Ectodermal cell (in vitro differentiated cells): ENCODE results near the gene PODNL1. TPM values are rescaled to one million over a fixed set of nuclear protein-coding genes. Genes with fewer than 3 reads are reported as not detected.

Experiments
- H3K27ac ChIP-seq: 2 replicates; pipeline ENCODE4 v1.7.0; 2013; ENCODE audit warnings: mild to moderate bottlenecking, low read depth, low read length; ENCODE audit not compliant: insufficient read depth, poor library complexity, severe bottlenecking
- H3K27me3 ChIP-seq: 2 replicates; pipeline ENCODE4 v1.7.0; 2013; ENCODE audit warnings: mild to moderate bottlenecking, low read length; ENCODE audit not compliant: insufficient read depth, control insufficient read depth, poor library complexity, severe bottlenecking
- H3K36me3 ChIP-seq: one replicate; pipeline ENCODE4 v1.7.0; 2013; ENCODE audit warnings: low read length; ENCODE audit not compliant: control insufficient read depth, insufficient read depth
- H3K4me1 ChIP-seq: one replicate; pipeline ENCODE4 v1.7.0; 2013; ENCODE audit warnings: low read length; ENCODE audit not compliant: control insufficient read depth, insufficient read depth
- H3K4me3 ChIP-seq: 2 replicates; pipeline ENCODE4 v1.7.0; 2013; ENCODE audit warnings: low read depth, low read length, control low read depth; ENCODE audit not compliant: insufficient read depth
- H3K9me3 ChIP-seq: 2 replicates; pipeline ENCODE4 v1.7.0; 2013; ENCODE audit warnings: mild to moderate bottlenecking, low read length, moderate library complexity; ENCODE audit not compliant: control insufficient read depth
- WGBS, 2 experiments: methylation state at CpG; one replicate each; pipeline ENCODE4 v1.1.7; 2013; ENCODE audit warnings: missing lambda C conversion rate in 2 of 2; 5-methylcytosine and 5-hydroxymethylcytosine counted together
- polyA plus RNA-seq, 4 experiments: library from polyadenylated mRNA; stranded (reverse); fragments of 50-300 nt; gene quantifications; one replicate each; pipeline ENCODE4 v1.2.3, GENCODE V29; 2013

PODNL1 gene
- polyA plus RNA-seq (2013, experiment 1 of 4): 8.7 TPM
- 7.2 TPM for polyA plus RNA-seq (2013, experiment 2 of 4)
- polyA plus RNA-seq (2013, experiment 3 of 4): 7.3 TPM
- polyA plus RNA-seq (2013, experiment 4 of 4): 6.3 TPM

DNA sequence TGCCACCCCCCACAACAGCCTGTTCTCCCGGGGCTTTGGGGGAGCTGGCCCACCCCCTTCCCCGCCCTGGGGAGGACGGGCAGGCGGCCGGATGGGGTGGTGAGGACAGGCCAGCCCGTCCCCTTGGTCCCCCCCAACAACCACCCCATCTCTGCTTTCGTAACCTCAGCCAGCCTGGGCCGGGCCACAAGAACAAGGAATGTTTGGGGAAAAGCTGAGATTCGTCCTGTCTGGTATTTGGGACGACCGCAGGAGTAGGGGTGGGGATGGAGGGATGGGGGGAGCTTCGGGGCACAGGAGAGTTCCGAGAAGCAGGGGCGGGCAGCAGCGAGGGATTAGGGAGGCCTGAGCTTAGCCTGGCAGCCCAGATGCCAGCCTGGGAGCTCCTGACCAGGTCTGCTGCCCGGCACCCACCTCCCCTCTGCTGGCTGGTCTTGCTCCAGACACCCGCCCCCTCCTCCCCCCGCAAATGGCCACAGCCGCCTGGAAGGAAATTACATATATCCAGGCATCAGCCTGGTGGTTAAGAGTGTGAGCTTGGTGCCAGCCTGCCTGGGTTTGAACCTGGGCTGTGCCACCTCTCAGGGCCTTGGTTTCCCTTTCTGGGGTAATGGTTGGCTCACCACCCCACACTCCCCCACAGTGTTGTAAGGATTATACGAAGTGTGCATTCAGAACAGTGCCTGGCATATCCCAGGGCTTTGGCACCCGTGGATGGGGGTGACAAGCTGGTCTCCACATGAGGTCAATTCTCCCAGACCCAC, at the start of gene PODNL1:
TSS of gene PODNL1 (minus strand) at position 117 of the 764 bp plus-strand sequence. CDS start 236 bp downstream, outside the sequence.
- H3K27me3 ChIP-seq: no peaks in the 10 kb centered on the region
- no peak within 1 kb of the TSS for H3K27ac ChIP-seq
- no peak within 1 kb of the TSS for H3K4me3 ChIP-seq
- 56 to 61% methylated on average over 16 to 21 of the region's 21 CpGs for WGBS, 2 experiments
- no peaks in the 10 kb centered on the region for H3K9me3 ChIP-seq
- H3K36me3 ChIP-seq: no peaks in the 10 kb centered on the region
- peaks cover 29% of the 10 kb centered on the region for H3K4me1 ChIP-seq

GRCh38 chr19:13987101-13987890, 49.1 kb upstream of the PODNL1 start:
- Histone ChIP-seq H3K36me3 (peaks cover 7% of the 10 kb centered on the region), H3K27ac (no peak overlapping the region), H3K4me3 (no peak overlapping the region), H3K27me3 (no peaks in the 10 kb centered on the region), H3K9me3 (no peaks in the 10 kb centered on the region), H3K4me1 (peaks cover 27% of the 10 kb centered on the region)
- WGBS, 2 experiments: 79 to 84% methylated on average over 17 of the region's 17 CpGs

GRCh38 chr19:13986348-13986904, 48.2 kb upstream of the PODNL1 start:
- 38 to 43% methylated on average over 19 of the region's 19 CpGs for WGBS, 2 experiments
- Histone ChIP-seq H3K36me3 (peaks cover 4% of the 10 kb centered on the region), H3K9me3 (no peaks in the 10 kb centered on the region), H3K4me3 (no peak overlapping the region), H3K4me1 (peaks cover 27% of the 10 kb centered on the region), H3K27ac (no peak overlapping the region), H3K27me3 (no peaks in the 10 kb centered on the region)

- peaks cover under 1% of the 10 kb centered on the region for H3K36me3 ChIP-seq
- H3K27ac ChIP-seq: no peak overlapping the region
- no peak overlapping the region for H3K4me3 ChIP-seq
- no peaks in the 10 kb centered on the region for H3K27me3 ChIP-seq
- H3K4me1 ChIP-seq: peaks cover 27% of the 10 kb centered on the region
- 72 to 75% methylated on average over 10 of the region's 10 CpGs for WGBS, 2 experiments
- H3K9me3 ChIP-seq: no peaks in the 10 kb centered on the region
Observed at GRCh38 chr19:13985771-13986347, 47.6 kb upstream of the PODNL1 start.

DNA sequence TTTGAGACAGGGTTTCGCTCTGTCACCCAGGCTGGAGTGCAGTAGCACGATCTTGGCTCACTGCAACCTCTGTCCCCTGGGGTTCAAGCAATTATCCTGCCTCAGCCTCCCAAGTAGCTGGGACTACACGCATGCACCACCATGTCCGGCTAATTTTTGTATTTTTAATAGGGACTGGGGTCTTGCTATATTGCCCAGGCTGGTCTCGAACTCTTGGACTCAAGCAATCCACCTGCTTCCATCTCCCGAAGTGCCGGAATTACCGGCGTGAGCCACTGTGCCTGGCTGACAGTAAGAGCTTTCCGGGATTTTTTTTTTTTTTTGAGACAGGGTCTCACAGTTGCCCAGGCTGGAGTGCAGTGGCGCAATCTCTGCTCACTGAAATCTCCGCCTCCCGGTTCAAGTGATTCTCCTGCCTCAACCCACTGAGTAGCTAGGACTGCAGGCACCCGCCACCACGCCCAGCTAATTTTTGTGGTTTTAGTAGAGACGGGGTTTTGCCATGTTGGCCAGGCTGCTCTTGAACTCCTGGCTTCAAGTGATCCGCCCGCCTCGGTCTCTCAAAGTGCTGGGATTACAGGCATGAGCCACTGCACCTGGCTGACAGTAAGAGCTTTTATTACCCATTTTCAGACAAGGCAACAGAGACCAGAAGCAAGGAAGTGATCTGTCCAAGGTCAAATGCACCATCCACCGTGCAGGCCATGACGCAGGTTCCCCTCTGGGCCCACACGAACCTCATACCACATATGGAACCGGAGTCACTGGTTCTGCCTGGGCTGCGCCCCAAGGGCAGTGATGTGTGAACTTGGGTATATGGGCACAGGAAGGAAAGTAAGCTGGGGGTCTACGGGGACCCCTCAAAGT, 46.9 kb upstream of the PODNL1 start:
- Histone ChIP-seq H3K27ac (no peak overlapping the region), H3K4me3 (no peak overlapping the region), H3K27me3 (no peaks in the 10 kb centered on the region), H3K9me3 (no peaks in the 10 kb centered on the region), H3K4me1 (peaks cover 27% of the 10 kb centered on the region), H3K36me3 (no peaks in the 10 kb centered on the region)
- 93% methylated on average over 25 of the region's 25 CpGs for WGBS, 2 experiments

- 66 to 72% methylated on average over 12 to 13 of the region's 15 CpGs for WGBS, 2 experiments
- H3K4me1 ChIP-seq: peaks cover 33% of the 10 kb centered on the region
- no peak overlapping the region for H3K4me3 ChIP-seq
- H3K36me3 ChIP-seq: no peaks in the 10 kb centered on the region
- no peaks in the 10 kb centered on the region for H3K9me3 ChIP-seq
- H3K27me3 ChIP-seq: no peaks in the 10 kb centered on the region
- H3K27ac ChIP-seq: no peak overlapping the region
Observed at GRCh38 chr19:13984186-13984585, 46.0 kb upstream of the PODNL1 start.

DNA sequence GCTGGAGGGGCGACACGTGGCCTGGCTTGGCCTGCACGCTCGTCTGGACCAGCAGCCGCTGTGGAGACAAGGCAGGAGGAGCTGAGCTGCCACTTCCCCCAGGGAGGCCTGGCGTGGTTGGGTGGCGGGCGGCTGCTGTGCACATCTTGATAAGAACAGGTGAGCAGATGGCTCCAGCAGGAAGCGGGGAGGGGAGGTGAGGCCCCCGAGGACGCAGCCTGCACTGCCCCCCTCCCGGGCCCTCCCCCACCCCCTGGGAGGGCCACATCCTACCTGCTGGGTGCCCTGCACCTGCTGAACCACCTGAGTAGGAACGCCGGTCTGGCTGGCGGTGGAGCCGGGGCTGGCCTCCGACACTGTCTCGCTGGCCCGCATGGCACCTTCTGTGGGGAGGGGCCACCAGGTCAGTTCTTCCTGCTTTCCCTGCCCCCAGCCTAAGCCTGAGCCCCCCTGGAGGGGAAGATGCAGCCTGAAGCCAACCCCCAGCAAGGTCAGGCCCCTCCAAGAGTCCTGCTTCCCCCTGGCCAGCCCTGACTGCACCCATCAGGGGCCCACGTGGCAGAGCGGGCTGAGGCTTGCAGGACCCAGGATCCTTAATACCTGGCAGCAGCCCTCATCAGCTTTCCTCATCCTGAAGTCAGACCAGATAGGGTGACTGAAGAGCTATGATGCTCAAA, 45.1 kb upstream of the PODNL1 start:
- Histone ChIP-seq H3K27ac (no peak overlapping the region), H3K36me3 (no peaks in the 10 kb centered on the region), H3K9me3 (no peaks in the 10 kb centered on the region), H3K4me3 (no peak overlapping the region), H3K27me3 (no peaks in the 10 kb centered on the region), H3K4me1 (peaks cover 33% of the 10 kb centered on the region)
- WGBS, 2 experiments: 92 to 93% methylated on average over 21 of the region's 21 CpGs

GRCh38 chr19:13982773-13983172, 44.6 kb upstream of the PODNL1 start:
- 96% methylated on average over 9 of the region's 9 CpGs for WGBS, 2 experiments
- Histone ChIP-seq H3K4me1 (peaks cover 33% of the 10 kb centered on the region), H3K4me3 (no peak overlapping the region), H3K9me3 (no peaks in the 10 kb centered on the region), H3K27me3 (no peaks in the 10 kb centered on the region), H3K36me3 (no peaks in the 10 kb centered on the region), H3K27ac (no peak overlapping the region)

DNA sequence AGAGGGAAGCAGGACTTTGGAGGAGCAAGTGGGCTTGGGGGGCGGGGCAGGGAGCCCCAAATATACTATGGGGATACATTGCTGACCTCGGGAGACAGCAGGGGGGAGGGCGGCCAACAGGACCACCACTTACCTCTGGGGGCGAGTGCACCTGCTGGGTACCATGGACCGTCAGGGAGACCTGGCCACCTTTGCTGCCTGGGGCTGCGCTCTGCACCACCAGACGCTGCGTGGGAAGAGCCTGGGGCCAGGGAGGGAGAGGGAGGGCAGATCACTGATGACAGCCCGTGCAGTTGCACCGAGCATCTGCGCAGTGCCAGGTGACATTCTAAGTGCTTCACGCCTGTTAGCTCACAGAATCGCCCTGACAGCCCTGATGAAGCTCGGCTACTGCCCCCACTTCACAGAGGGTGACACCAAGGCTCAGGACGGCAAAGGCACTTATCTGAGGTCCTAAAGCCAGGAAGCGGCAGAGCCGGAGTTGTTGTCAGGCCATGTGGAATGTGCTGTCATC, 43.8 kb upstream of the PODNL1 start:
- 94 to 95% methylated on average over 17 of the region's 17 CpGs for WGBS, 2 experiments
- Histone ChIP-seq H3K4me3 (no peak overlapping the region), H3K27me3 (no peaks in the 10 kb centered on the region)

More for the DNA sequence above, 43.8 kb upstream of the PODNL1 start:
- Histone ChIP-seq H3K27ac (no peak overlapping the region), H3K36me3 (no peaks in the 10 kb centered on the region), H3K4me1 (peaks cover 27% of the 10 kb centered on the region), H3K9me3 (no peaks in the 10 kb centered on the region)
